ENCODE data around the gene TRPV2.
A peak's percentile ranks its signal among the peaks of the same experiment; 100 is the strongest.
"Not testable (repeated sequence)": the region's sequence is repeated elsewhere in the genome, so short reads cannot be mapped to it uniquely, and the experiment has no call there.

Gene TRPV2

DNA sequence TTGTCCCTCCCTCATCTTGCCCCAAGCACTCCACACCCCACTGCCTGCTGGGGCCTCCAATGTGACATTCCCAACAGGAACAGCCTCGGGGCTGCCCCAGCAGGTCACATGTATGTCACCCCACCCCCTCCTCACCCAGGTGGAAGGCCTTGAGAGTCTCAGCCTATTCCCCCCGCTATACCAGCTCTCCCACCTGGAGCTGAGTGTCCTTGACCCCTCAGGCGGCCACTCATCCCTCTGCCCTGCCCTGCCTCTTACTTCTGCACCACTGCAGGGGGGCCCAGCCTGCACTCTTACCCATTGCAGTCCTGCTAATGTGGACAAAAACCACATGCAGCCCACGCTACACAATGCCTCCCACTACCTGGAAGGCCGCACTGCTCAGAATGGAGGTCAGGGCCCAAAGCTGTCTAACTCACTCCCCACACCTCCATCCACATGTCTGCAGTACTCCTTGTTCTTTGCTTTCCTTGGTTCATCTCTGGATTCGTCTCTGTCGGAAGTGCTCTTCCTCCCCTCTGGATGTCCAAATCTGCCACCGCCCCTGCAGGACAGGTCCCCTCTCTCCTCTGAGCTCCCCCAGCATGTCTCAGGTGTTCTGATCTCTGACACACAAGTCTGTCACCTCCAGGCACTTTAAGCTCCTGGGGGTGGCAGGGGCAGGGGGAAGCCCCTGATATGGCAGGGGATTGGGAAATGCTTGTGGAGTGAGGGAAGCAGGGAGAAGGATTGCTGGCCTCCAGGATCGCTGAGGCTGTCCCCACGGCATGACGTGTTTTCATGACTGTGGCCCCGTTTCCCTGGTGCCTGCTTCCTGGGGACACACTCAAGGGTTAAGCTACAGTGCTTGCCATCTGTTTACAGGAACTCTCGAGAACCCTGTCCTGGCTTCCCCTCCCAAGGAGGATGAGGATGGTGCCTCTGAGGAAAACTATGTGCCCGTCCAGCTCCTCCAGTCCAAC is 20.8 kb downstream of the TRPV2 start:
- DNase-seq (ENCODE audit: low read depth): no peak

DNA sequence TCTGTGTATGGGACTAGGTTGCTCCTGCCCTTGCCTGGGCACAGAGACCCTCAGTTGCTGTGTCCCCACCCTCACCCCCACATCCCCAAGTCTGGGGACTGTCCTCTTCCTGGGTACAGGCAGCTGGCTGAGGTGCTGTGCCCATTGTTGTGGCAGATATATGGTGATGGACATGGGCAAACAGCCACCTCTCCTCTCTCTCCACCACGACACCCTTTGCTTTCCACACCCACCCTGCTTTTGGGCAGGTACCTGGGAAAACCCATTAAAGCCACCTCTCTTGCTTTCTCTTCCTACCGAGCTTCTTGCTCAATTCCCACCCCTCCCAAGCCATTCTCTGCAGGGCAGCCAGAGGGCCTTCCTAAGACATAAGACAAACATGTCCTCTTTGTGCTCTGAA is 21.7 kb downstream of the TRPV2 start:
- no peak for DNase-seq (ENCODE audit: low read depth)

DNA sequence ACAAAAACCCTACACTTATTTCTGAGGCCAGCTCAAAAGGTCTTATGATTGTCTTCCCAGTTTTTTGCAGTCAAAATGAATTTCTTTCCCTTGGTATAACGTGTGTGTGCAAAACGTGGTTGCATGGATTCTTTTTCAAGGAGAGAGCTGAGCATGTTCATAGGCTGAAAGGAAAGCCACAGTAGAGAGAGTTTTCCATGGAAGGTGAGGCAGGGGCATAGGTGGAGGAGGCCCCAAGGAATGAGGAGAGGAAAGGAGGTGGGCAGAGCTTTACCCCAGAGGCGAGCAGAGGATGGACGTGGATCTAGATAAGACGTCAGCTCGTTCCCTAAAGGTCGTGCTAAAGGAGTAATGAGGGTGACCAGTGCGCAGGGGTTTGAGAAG is 22.8 kb downstream of the TRPV2 start:
- DNase-seq (ENCODE audit: low read depth): no peak

DNA sequence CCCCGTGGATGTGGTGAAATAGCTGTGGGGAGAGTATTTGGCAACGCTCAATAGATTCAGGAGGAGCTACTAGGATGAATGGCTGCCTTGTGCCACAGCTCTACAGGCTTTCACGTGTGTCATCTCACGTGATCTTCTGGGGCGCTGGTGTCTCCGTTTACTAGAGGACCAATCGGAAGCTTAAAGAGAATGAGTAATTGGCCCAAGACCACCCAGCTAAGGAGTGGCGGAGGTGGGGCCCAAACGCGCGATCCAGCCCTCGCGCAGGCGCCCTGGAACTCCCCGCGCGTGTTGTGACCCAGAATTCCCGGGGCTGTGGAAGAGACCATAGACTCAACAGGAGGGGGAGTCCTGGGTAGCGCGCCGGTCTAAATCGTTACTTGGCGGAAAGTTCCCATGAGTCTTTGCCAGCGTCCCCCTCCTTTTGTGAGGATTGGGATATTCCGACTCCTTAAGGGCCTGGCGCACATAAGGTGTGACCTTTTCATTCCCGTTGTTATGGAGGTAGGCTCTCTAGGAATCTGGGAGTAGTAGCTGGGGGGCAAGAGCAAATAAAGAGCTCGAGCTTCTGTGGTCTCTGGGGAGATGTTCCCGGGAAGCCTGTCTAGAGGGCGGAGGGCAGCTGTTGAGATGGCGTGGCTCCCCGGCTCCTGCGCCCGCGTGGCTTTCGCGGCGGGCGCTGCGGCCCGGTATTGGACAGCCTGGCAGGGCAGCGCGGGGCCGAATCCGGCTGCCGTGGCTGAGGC is 23.4 kb downstream of the TRPV2 start:
- DNase-seq (ENCODE audit: low read depth): peak; percentile 97

DNA sequence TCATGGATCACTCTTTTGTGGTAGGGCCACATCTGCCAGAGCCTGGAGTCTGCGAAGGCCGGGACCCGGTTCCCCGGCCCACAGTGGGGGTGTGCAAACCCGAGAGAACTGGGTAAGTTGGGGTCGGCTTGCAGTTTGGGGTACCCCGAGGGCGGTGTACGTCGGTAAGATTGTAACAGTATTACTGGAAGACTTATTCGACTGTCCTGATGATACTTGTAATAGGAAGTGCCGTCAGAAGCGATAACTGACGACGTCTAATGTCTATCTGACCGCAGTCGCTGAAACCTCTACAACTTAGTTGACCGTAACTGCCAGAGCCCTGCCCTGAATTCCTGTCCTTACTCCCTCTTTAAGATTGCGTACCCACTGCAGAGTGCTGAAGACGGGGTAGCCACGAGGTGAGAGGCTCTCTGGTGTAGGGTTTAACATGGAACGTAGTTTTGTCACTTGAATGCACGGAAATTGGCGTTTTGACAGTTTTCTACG is 24.0 kb downstream of the TRPV2 start:
- DNase-seq (ENCODE audit: low read depth): no peak

DNA sequence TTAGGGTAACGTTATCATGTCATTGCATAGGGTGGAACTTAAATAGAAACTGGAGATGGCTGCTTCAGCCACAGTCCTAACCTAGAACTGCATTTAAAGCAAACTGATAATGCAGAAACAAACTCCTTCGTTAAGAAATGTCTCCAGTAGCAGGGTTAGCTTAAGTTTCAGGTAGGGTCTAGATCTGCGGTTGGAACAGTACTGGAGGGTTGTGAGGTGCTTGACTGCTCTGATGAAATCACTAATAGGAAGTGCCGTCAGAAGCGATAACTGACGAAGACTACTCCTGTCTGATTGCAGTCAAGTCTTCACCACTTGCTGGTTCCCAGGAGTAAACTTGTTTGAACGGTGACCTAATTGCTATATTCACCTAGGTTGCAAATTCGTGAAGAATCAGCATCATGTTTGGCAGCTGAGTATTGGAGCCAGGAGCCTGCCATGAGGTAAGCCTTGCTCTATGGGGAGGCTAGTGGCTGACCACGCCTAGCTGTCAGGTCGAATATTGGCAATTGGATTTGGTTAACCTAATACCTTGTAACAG is 24.5 kb downstream of the TRPV2 start:
- no peak for DNase-seq (ENCODE audit: low read depth)

DNA sequence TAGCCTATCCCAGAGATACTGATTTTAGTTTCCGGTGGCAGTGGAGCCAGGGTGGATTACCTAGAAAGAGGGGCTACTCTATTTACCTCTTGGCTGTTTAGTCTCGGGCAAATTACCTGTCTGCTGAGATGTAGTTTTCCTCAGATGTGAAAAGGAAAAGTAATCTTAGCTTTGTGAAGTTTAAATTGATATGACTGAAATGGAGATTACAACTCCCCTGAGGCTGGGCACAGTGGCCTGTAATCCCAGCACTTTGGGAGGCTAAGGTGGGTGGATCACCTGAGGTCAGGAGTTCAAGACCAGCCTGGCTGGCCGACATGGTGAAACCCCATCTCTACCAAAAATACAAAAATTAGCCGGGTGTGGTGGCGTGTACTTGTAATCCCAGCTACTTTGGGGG is 25.0 kb downstream of the TRPV2 start:
- not testable (repeated sequence) for DNase-seq (ENCODE audit: low read depth)

DNA sequence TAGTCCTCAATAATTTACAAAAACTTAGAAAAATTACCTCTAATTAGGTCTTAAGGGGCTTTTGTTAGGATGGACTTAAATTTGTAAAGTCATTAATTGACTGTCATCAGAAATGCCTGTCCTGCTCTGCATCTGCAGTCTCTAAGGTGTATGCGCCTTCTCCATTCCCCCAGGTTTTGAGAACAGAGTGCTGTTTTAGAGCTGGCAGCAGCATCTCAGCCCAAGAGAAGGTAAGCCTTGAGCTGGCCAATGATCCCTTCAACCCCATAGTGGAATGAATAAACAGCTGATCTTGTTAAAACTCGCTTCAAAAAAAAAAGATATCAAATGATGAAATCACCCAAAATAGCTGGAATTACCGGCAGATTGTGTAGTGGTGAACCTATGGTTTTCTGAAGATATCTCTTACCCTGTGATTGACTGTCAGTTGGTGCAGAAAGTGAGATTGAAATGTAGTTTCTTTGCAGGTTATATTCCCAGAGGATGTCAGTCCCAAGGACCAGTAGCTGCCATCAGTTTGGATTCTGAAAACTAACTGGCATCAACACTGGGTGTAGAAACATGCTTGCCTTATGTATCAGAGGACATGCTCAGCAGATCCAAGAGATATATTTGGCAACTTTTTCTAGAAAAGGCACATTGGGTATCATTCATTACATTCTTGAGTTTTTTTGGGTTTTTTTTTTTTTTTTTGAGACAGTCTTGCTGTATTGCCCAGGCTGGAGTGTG is 25.7 kb downstream of the TRPV2 start:
- no peak for DNase-seq (ENCODE audit: low read depth)

DNA sequence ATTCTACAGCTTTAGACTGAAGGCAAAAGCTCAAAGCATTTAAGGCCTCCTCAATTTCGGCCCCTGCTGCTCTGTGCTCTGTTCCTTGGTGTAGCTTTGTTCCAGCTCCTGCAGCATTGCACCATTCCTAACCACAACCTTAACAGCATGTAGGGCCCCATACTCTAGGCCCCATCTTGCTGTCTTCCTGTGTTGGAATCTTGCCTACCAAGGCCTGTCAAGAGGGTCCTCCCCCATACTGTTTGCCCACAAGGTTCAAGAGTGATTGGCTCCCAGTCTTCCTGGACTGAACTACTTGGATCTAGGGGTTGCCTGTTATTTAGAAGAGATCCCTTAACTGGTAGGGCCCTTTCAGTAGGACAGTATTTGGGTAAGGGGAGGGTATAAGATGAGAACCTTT is 26.8 kb downstream of the TRPV2 start:
- no peak for DNase-seq (ENCODE audit: low read depth)

DNA sequence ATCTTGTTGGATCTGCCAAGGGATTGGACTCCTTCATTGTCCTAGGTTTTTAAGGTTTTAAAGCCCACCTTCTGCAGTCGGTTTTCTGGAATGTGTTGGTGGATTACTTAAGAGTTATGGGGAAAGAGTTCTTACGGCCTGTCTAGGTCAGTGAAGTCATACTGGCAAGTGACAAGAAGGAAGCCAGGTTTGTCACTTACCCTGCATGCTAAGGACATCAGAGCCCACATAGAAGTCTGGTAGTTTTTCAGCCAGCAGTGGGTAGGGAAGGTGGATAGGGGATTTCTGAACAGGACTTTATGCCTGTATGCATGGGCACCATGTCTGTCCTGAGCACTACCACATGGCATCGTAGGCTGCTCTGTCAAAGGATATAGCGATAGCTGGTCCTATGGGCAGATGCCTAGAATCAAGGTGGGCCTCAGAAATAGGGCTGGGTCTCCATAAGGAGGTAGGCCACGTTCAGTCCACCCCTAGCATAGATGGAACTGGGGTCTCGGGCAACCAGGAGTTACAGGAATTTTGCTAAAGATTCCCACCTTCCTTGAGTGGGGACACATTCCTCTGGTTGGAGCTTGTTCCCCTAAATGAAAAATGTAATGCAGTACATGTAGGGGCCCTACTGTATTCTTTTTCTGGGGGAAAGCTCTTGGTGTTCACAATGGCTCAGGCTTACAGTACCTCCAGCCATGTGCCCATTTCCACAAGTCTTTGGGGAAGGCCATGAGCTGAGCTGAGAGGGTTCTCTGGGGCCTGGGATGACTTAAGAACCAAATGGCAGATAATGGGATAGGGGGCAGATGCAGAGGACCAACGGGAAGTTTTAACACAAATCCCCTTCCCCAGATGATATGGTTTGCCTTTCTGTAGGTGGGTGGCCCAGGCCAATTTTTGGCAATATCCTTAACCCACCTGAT is 27.5 kb downstream of the TRPV2 start:
- no peak for DNase-seq (ENCODE audit: low read depth)

DNA sequence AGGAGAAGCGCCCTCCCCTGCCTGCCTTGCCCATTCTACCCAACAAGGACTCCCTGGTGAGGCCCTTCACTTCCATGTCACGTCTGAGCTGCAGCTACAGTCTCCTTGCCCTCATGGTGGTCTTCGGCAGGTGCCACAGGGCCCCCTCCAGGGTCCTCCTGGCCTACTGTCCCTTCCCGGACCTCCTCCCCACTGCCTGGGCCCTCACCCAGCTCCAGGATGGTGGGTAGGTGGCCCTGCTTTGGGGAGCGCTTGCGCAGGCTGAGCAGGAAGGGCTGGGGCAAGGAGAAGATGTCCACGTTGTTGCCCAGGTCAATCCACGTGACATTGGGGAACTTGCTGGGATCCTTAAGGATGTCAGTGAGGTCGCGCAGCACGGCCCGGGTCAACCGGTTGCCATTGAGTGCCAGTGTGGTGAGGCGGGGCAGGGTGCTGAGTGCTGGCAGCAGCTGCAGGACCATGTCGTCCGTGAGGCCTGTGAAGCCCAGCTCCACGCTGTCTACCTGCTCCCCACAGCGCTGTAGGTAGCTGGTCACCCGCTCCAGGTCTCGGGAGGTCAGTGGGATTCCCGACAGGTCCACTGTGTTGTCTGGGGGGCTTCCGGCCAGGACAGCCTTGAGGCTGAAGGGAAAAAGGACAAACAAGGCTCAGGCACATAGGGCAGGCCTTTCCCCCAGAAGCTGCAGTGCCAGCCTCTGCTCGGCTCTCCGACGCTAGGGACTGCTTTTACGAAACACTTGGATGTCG is 28.3 kb downstream of the TRPV2 start:
- no peak for DNase-seq (ENCODE audit: low read depth)

DNA sequence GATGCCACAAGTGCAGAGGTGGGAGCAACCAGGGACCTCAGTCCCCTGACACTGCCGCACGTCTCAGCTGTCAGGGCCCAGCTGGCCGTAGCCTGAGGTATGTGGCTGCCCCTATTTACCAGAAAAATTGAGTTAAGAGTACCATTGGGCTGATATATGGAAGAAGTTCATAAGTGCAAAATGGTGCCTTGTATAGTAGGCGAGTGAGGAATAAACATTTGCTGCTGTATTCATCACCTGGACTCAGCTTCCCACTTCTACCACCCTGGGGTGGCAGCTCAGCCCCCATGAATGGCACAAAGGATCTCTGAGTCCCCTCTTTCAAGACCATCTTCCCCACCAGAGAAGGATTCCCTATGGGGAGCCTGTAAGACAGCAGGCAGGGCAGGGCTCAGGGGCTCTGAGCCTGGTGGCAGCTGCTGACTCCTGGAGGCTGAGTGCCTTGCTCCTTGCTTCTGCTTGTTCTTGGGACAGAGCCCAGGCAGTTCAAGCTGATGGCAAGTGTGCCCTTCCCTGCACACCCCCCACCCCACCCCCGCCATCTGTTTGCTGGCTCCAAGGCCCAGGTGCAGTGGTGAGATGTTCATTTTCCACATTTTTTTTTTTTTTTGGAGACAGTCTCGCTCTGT is 29.0 kb downstream of the TRPV2 start:
- DNase-seq (ENCODE audit: low read depth): no peak

DNA sequence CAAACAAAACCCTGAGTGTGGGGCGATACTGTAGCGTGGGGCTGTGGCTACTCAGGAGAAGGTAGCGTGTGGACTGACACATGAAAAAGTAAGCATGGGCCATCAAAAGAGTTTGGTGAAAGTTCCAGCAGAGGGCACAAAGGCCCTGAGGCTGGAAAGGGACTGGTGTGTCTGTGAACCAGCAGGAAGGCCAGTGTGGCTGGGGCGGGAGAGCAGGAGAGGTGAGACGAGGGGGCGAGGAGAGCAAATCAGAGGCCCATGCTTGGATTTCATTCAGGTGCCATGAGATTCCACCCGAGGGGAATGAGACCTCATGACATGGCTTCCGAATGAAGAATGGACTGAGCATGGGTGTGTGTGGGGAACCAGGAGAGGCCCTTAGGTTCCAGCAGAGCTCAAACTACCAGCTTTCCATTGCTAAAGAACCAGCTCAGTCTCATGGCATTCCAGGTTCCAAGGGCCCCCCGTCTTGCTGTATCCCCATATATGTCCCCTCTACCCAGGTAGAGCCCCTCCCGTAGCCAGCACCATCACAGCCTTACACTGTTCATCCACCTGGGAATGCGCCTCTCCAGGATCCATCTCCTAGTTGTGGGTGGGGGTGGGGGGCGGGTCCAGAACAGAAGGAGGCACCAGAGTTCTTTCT is 31.1 kb downstream of the TRPV2 start:
- no peak for DNase-seq (ENCODE audit: low read depth)

DNA sequence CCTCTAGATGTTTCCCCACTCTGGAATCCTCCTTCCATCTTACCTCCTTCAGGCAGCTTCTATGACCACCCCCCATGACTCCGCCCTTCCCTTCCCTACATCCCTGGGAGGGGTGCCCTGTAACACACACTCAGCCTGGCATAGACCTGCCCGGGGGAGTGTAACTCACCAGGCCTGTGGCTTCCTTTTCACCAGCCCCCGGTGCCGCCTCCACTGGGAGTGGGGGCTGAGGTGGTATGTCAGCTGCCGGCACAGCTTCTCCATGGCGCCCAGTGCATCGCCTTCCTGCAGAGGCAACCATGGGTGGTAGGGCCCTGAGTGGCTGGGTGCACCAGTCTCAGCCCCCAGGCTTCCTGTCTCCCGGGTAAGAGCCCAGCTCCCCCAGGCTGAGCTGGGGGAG is 32.3 kb downstream of the TRPV2 start:
- DNase-seq (ENCODE audit: low read depth): no peak

DNA sequence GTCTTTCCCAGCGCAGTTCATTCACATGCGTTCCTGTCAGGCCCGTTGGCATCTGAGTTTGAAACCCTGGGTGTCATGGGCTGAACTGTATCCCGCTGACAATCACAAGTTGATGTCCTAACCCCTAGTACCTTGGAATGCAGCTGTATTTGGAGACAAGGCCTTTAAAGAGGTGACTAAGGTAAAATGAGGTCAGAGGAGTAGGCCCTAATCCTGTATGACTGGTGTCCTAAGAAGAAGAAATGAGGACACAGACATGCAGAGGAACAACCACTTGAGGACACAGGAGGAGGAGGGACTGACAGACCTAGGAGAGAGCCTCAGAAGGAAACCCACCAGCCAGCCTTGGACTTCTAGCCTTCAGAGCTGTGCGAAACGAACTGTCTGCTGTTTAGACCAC is 33.1 kb downstream of the TRPV2 start:
- DNase-seq (ENCODE audit: low read depth): no peak

DNA sequence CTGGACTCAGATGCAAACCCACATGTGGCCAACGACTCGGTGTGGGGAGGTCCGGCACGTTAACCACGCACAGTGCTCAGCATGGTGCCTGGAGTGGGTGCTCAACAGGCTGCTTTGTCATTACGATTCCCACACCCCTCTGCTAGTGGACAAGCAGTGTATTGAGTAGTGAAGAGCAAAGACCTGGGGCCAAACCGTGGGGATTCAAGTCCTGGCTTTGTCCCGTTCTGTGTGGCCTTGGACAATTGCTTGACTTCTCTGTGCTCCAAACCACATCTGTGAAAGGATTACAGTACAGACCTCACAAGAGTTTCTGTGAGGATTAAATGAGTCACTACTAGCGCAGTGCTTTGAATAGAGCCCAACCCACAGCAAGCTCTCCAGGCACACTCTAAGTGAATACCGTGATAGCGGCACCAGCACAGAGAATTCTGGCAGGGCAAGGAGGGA is 33.8 kb downstream of the TRPV2 start:
- no peak for DNase-seq (ENCODE audit: low read depth)

DNA sequence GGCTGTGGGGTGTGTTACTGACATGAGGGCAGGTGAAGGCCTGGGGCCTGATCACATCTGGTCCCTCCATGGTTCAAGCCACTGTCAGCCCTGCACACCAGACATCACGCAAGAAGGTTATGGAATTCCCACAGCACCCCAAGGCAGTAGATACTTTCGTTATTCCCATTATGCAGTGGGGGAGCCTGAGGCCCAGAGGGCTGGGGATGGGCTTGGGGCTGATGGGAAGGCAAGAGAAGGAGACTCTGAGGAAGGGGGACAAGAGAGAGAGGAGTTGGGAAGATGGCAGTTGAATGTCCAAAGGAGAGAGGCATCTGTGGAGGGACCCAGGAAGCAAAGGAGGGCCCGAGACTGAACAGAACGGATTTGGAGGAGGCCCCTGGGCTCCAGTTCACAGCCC is 34.7 kb downstream of the TRPV2 start:
- DNase-seq (ENCODE audit: low read depth): no peak

DNA sequence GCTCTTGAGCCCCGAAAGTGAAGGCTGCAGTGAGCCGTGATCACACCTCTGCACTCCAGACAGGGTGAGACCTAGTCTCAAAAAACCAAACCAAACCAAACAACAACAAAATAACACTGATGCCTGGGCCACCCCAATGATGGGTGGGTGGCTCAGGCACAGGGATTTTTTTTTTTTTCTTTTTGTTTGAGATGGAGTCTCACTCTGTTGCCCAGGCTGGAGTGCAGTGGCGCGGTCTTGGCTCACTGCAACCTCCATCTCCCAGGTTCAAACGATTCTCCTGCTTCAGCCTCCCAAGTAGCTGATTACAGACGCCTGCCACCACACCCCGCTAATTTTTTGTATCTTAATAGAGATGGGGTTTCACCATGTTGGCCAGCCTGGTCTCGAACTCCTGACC is 36.9 kb downstream of the TRPV2 start:
- DNase-seq (ENCODE audit: low read depth): not testable (repeated sequence)

DNA sequence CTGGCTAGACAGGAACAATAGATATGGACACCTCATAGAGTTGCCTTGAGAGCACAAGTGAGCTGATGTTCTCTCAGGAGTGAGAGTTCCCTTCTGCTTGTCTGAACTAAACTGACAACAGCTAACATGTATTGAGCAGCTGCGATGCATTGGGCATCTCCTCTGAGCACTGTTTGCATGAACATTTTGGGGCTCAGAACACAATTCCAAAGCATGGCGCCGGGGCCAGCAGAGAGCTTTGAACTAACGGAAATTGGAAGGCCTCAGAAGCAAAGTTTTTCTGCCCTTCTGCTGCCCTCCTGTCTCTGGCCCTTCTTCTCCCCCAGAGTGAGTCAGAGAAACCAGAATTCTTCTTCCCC is 38.1 kb downstream of the TRPV2 start:
- no peak for DNase-seq (ENCODE audit: low read depth)

Measured in GM04503 (cell line).